Liver (tissue), 9 donors: ENCODE measurements around the gene VWA5B2. TPM values are rescaled to one million over a fixed set of nuclear protein-coding genes. Genes with fewer than 3 reads are reported as not detected.

Experiments used
- DNase-seq: peaks from one replicate; pipeline ENCODE4 v3.0.0-alpha.2; 2017; ENCODE audit warnings: low spot score
- H3K27ac ChIP-seq, 2 donors: one replicate each; pipeline ENCODE4 v1.7.0; 2013; ENCODE audit warnings: inconsistent platforms in 2 of 2, low read length in 2 of 2, control low read depth in 1 of 2, low read depth in 1 of 2, mild to moderate bottlenecking in 1 of 2
- H3K27me3 ChIP-seq, 4 donors: one replicate each; pipeline versions ENCODE4 v1.6.1 to v1.7.0; 2013; ENCODE audit warnings: low read length in 3 of 4, inconsistent platforms in 1 of 4, mild to moderate bottlenecking in 1 of 4, moderate library complexity in 1 of 4; ENCODE audit not compliant: control insufficient read depth in 4 of 4, insufficient read depth in 4 of 4
- H3K36me3 ChIP-seq, 4 donors: one replicate each; pipeline versions ENCODE4 v1.6.1 to v1.7.0; 2013; ENCODE audit warnings: low read length in 3 of 4, mild to moderate bottlenecking in 3 of 4, low read depth in 1 of 4, moderate library complexity in 1 of 4; ENCODE audit not compliant: control insufficient read depth in 4 of 4, insufficient read depth in 3 of 4
- H3K4me1 ChIP-seq, 4 donors: one replicate each; pipeline versions ENCODE4 v1.6.1 to v1.7.0; 2013; ENCODE audit warnings: low read length in 3 of 4, mild to moderate bottlenecking in 3 of 4, moderate library complexity in 1 of 4; ENCODE audit not compliant: control insufficient read depth in 4 of 4, insufficient read depth in 4 of 4
- H3K4me3 ChIP-seq, 3 donors: one replicate each; pipeline versions ENCODE4 v1.6.1 to v1.7.0; 2013; ENCODE audit warnings: low read length in 3 of 3, control low read depth in 1 of 3, low read depth in 1 of 3, mild to moderate bottlenecking in 1 of 3
- H3K9ac ChIP-seq, 2 donors: one replicate each; pipeline ENCODE4 v1.7.0; 2013; ENCODE audit warnings: low read length in 2 of 2, mild to moderate bottlenecking in 2 of 2, moderate library complexity in 2 of 2, control low read depth in 1 of 2, low read depth in 1 of 2
- H3K9me3 ChIP-seq, 4 donors: one replicate each; pipeline versions ENCODE4 v1.6.1 to v1.7.0; 2013; ENCODE audit warnings: low read length in 3 of 4; ENCODE audit not compliant: control insufficient read depth in 4 of 4
- FOXA1 ChIP-seq: IDR thresholded peaks from 2 replicates; pipeline ENCODE4 v1.6.1; 2016; ENCODE audit warnings: antibody characterized with exemption
- FOXA2 ChIP-seq: IDR thresholded peaks from 2 replicates; pipeline ENCODE4 v1.6.1; 2016; ENCODE audit warnings: antibody characterized with exemption
- GABPA ChIP-seq, 2 donors: IDR thresholded peaks in 1 of 2; conservative IDR thresholded peaks in 1 of 2; 2 replicates each; pipeline ENCODE4 v1.6.1; 2016; ENCODE audit warnings: antibody characterized with exemption in 2 of 2, mild to moderate bottlenecking in 1 of 2, moderate library complexity in 1 of 2
- HNF4A ChIP-seq, 2 donors: conservative IDR thresholded peaks; 2 replicates each; pipeline ENCODE4 v1.6.1; 2016; ENCODE audit warnings: antibody characterized with exemption in 2 of 2, mild to moderate bottlenecking in 2 of 2
- HNF4G ChIP-seq: IDR thresholded peaks from 2 replicates; pipeline ENCODE4 v1.6.1; 2016; ENCODE audit warnings: antibody characterized with exemption
- JUND ChIP-seq, 2 donors: IDR thresholded peaks; 2 replicates each; pipeline ENCODE4 v1.6.1; 2016; ENCODE audit warnings: antibody characterized with exemption in 2 of 2
- NR2F2 ChIP-seq: IDR thresholded peaks from 2 replicates; pipeline ENCODE4 v1.6.1; 2016; ENCODE audit warnings: antibody characterized with exemption
- RXRA ChIP-seq, 2 donors: IDR thresholded peaks; 2 replicates each; pipeline ENCODE4 v1.6.1; 2017 to 2018; ENCODE audit warnings: antibody characterized with exemption in 2 of 2, mild to moderate bottlenecking in 1 of 2
- SP1 ChIP-seq: IDR thresholded peaks from 2 replicates; pipeline ENCODE4 v1.6.1; 2018; ENCODE audit warnings: antibody characterized with exemption, mild to moderate bottlenecking
- WGBS: extraction: QIAGEN DNeasy Blood & Tissue Kit; methylation state at CpG from one replicate; pipeline ENCODE4 v1.1.7; 2013; 5-methylcytosine and 5-hydroxymethylcytosine counted together
- polyA plus RNA-seq, 2 donors: library from polyadenylated mRNA; stranded (reverse) in 1 of 2; unstranded in 1 of 2; fragments of 200-250 nt in 1 of 2; fragments of >200 nt in 1 of 2; fragmentation: Nextera tagmentation in 1 of 2; extraction: Ambion mirVana in 1 of 2; gene quantifications; one replicate each; pipeline versions ENCODE4 v1.2.1 to v1.2.3, GENCODE V29; 2013 to 2015
- total RNA-seq, 2 donors: library from RNA; depleted of rRNA; stranded (reverse); fragments of >200 nt; gene quantifications; one replicate each; pipeline ENCODE4 v1.2.3, GENCODE V29; 2014
- TF ChIP-seq, protein P1 (sequence below): IDR thresholded peaks from 2 replicates; pipeline ENCODE4 v1.6.1; 2016; ENCODE audit warnings: antibody characterized with exemption
- TF ChIP-seq, protein P2 (sequence below): fragments of 150-350 bp; IDR thresholded peaks from 2 replicates; pipeline ENCODE4 v1.5.1; 2017; ENCODE audit warnings: improper control_type of control experiment, low read depth, low read length; ENCODE audit not compliant: missing input control
- TF ChIP-seq, protein P3 (sequence below): IDR thresholded peaks from 2 replicates; pipeline ENCODE4 v1.6.1; 2016; ENCODE audit warnings: antibody characterized with exemption, mild to moderate bottlenecking
- donor health status: healthy.
- donor health status: healthy.
- donor health status: healthy.
- donor health status: healthy.
- donor health status: healthy.

The VWA5B2 gene
- total and polyA plus RNA-seq, 4 donors = under 0.01 to 0.14 (median 0.08) TPM; not detected in 1

DNA sequence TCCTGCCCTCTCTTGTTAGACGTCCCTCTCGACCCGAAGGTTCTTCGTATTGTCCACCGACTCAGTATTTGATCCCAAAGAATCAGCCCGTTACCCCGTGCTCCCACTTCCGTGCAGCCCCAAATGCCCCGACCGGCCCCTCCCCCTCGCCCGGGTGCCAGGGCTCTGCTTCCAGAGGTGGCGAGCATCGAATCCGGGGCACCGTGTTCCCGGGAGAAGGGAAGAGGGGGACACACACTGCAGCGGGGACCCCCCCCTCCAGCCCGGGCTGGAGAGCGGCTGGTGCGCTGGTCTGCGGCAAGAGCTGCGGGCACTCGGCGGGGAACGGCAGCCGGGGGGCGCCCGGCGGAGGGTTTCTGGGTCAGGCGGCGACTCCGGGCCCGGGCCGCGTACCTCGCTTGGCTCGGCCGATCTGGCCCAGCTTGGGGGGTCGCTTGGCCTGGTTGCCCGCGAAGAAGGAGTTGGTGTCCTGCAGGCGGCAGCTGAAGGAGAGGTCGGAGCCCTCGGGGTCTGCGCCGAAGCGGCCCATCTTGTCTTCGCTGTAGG, 31.4 kb downstream of the VWA5B2 start:
- Histone ChIP-seq H3K36me3 (peaks cover 0 to 5% (median 0%) of the 10 kb centered on the region in 4 donors), H3K9ac (no peak overlapping the region), H3K4me3 (peak overlapping the region in 1 of 3 donors; percentile 67), H3K4me1 (peaks cover 9 to 29% (median 14%) of the 10 kb centered on the region in 4 donors), H3K27me3 (no peaks in the 10 kb centered on the region), H3K9me3 (no peaks in the 10 kb centered on the region), H3K27ac (no peak overlapping the region)
- TF ChIP-seq, protein P1, sequence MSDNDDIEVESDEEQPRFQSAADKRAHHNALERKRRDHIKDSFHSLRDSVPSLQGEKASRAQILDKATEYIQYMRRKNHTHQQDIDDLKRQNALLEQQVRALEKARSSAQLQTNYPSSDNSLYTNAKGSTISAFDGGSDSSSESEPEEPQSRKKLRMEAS = no peak
- TF ChIP-seq, protein P2, sequence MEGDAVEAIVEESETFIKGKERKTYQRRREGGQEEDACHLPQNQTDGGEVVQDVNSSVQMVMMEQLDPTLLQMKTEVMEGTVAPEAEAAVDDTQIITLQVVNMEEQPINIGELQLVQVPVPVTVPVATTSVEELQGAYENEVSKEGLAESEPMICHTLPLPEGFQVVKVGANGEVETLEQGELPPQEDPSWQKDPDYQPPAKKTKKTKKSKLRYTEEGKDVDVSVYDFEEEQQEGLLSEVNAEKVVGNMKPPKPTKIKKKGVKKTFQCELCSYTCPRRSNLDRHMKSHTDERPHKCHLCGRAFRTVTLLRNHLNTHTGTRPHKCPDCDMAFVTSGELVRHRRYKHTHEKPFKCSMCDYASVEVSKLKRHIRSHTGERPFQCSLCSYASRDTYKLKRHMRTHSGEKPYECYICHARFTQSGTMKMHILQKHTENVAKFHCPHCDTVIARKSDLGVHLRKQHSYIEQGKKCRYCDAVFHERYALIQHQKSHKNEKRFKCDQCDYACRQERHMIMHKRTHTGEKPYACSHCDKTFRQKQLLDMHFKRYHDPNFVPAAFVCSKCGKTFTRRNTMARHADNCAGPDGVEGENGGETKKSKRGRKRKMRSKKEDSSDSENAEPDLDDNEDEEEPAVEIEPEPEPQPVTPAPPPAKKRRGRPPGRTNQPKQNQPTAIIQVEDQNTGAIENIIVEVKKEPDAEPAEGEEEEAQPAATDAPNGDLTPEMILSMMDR = no peak
- TF ChIP-seq HNF4G (no peak), HNF4A (conservative IDR thresholded peaks at IDR 0.05) (no peak)
- TF ChIP-seq, protein P3, sequence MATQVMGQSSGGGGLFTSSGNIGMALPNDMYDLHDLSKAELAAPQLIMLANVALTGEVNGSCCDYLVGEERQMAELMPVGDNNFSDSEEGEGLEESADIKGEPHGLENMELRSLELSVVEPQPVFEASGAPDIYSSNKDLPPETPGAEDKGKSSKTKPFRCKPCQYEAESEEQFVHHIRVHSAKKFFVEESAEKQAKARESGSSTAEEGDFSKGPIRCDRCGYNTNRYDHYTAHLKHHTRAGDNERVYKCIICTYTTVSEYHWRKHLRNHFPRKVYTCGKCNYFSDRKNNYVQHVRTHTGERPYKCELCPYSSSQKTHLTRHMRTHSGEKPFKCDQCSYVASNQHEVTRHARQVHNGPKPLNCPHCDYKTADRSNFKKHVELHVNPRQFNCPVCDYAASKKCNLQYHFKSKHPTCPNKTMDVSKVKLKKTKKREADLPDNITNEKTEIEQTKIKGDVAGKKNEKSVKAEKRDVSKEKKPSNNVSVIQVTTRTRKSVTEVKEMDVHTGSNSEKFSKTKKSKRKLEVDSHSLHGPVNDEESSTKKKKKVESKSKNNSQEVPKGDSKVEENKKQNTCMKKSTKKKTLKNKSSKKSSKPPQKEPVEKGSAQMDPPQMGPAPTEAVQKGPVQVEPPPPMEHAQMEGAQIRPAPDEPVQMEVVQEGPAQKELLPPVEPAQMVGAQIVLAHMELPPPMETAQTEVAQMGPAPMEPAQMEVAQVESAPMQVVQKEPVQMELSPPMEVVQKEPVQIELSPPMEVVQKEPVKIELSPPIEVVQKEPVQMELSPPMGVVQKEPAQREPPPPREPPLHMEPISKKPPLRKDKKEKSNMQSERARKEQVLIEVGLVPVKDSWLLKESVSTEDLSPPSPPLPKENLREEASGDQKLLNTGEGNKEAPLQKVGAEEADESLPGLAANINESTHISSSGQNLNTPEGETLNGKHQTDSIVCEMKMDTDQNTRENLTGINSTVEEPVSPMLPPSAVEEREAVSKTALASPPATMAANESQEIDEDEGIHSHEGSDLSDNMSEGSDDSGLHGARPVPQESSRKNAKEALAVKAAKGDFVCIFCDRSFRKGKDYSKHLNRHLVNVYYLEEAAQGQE = no peak
- 3% methylated on average over 49 of the region's 49 CpGs for WGBS
- no peak for DNase-seq

DNA sequence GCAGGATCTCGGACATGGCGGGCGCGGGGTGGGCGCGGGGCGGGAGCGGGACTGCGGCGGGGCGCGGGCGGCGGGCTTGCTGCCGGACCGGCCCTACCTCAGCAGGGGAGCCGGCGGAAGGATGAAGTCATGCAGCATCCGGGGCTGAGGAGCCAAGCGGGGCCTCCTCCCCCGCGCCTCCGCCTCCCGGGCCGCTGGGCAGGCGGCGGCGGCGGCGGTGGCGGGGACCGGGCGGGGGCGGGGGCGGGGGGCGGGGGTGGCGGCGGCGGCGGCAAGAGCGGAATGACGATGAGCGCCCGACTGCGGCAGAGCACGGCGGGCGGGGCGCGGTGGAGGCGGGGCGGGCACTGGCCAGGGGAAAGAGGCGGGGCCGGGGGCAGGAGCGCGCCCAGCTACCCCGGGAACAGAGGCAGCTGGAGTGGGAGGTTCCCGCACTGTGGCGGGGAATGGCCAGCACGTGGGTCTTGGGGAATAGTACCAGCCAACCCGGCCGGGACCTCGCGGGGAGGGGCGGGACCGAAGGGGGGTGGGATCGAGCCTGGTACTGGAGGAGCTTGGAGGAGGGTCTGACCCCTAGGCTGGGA, 32.0 kb downstream of the VWA5B2 start, which contains the start of gene CAMK2N2:
Gene CAMK2N2, minus strand, starts transcription at position 284 of the 584 bp plus-strand sequence. Its CDS starts 268 bp downstream, at position 16.
- Histone ChIP-seq H3K27ac (no peak within 1 kb of the TSS), H3K4me3 (peak within 1 kb of the TSS in 2 of 3 donors; percentile 9 to 67), H3K36me3 (peaks cover 0 to 5% (median 0%) of the 10 kb centered on the region in 4 donors), H3K27me3 (no peaks in the 10 kb centered on the region), H3K9ac (no peak within 1 kb of the TSS), H3K9me3 (no peaks in the 10 kb centered on the region), H3K4me1 (peaks cover 9 to 29% (median 14%) of the 10 kb centered on the region in 4 donors)
- WGBS = under 1% methylated on average over 67 of the region's 67 CpGs
- no peak for DNase-seq
- TF ChIP-seq NR2F2 (no peak), HNF4A (conservative IDR thresholded peaks at IDR 0.05) (peak in 1 of 2 donors; percentile 5), FOXA1 (no peak), FOXA2 (no peak), JUND (IDR thresholded peaks at IDR 0.05) (no peak), GABPA (IDR thresholded peaks at IDR 0.05 in 1 of 2, conservative IDR thresholded peaks at IDR 0.05 in 1 of 2) (no peak), SP1 (no peak), RXRA (IDR thresholded peaks at IDR 0.05) (no peak)
